AML-193 (cell line): ENCODE measurements around the gene PRKD2.
"Not testable (repeated sequence)": the region's sequence is repeated elsewhere in the genome, so short reads cannot be mapped to it uniquely, and the experiment has no call there.

ENCODE experiments used
- DNase-seq, 2 experiments: peaks; one replicate each; lab custom pipeline; 2025; lab: John Stamatoyannopoulos, UW

The PRKD2 gene

GRCh38 chr19:46717034-46717715, at the start of gene PRKD2:
Gene PRKD2, minus strand, starts transcription at chr19:46717114. Its CDS starts 744 bp downstream, at chr19:46716370.
- DNase-seq, result peak; percentile 55 to 57

- DNase-seq, result no peak
Observed at GRCh38 chr19:46764817-46765291, 47.9 kb upstream of the PRKD2 start.

- no peak for DNase-seq
Observed at GRCh38 chr19:46762245-46762890, 45.5 kb upstream of the PRKD2 start.

- no peak for DNase-seq
Observed at GRCh38 chr19:46761418-46761831, 44.5 kb upstream of the PRKD2 start.

GRCh38 chr19:46760897-46761296, 44.0 kb upstream of the PRKD2 start:
- DNase-seq, result not testable (repeated sequence)

GRCh38 chr19:46760363-46760762, 43.4 kb upstream of the PRKD2 start:
- DNase-seq, result no peak

- no peak for DNase-seq
Observed at GRCh38 chr19:46759817-46760333, 43.0 kb upstream of the PRKD2 start.

- DNase-seq, result no peak
Observed at GRCh38 chr19:46759206-46759605, 42.3 kb upstream of the PRKD2 start.

- DNase-seq, result no peak
Observed at GRCh38 chr19:46756544-46756888, 39.6 kb upstream of the PRKD2 start.

GRCh38 chr19:46755853-46756543, 39.1 kb upstream of the PRKD2 start:
- DNase-seq, result no peak

GRCh38 chr19:46755077-46755852, 38.4 kb upstream of the PRKD2 start:
- no peak for DNase-seq

- DNase-seq, result peak; percentile 50 to 52
Observed at GRCh38 chr19:46753420-46754155, 36.7 kb upstream of the PRKD2 start.

- DNase-seq, result peak; percentile 39 to 51
Observed at GRCh38 chr19:46748325-46749109, 31.6 kb upstream of the PRKD2 start.

GRCh38 chr19:46746281-46747057, 29.6 kb upstream of the PRKD2 start, which contains the start of gene STRN4:
Gene STRN4, minus strand, starts transcription at chr19:46746450. Its CDS starts 20 bp downstream, at chr19:46746430.
- peak in 1 of 2 experiments; percentile 14 for DNase-seq

- DNase-seq, result no peak
Observed at GRCh38 chr19:46745521-46746280, 28.8 kb upstream of the PRKD2 start, which contains the start of gene FKRP. Gene FKRP, plus strand, starts transcription at chr19:46746057. Its CDS starts 9,394 bp downstream, at chr19:46755451.

- no peak for DNase-seq
Observed at GRCh38 chr19:46745030-46745429, 28.1 kb upstream of the PRKD2 start.

- DNase-seq, result no peak
Observed at GRCh38 chr19:46744005-46744691, 27.2 kb upstream of the PRKD2 start.

- no peak for DNase-seq
Observed at GRCh38 chr19:46742926-46743480, 26.1 kb upstream of the PRKD2 start.
